Measurements from ENCODE around the gene UGT1A9.
"Not testable (repeated sequence)": the region's sequence is repeated elsewhere in the genome, so short reads cannot be mapped to it uniquely, and the experiment has no call there.

The UGT1A9 gene

DNA sequence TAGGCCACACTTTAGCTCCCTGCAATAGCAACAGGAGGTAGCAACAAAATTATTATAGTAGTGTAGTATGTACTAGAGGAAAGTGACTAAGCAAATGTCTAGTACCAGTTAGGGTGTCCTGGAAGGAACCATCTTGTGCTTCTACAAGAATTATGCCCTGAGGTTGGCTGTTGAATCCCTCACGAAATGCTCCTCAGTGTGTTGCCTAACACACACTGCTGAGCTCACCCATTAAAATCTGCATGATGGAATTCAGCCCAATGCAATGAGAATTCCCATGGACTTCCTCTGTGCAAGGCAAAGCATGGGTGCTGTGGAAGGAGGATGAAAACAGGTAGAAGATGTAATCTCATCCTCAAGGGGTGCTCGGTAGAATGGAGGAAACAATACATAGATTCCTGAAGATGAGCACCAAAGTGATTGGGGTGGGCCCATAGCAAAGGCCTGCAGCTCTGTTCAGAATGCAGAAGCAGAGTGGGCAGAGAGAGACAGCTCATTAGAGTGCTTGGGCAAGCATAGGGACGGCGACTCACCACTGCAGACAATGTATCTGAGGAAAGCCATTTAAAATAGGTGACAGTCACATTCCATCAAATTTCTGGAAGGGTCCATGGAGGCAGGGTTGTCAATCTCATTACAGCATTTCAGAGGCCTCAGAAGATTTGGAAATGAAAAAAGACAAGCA lies 8.8 kb downstream of the UGT1A9 start:
- peak; percentile 65 for DNase-seq (ENCODE audit: low read depth)

DNA sequence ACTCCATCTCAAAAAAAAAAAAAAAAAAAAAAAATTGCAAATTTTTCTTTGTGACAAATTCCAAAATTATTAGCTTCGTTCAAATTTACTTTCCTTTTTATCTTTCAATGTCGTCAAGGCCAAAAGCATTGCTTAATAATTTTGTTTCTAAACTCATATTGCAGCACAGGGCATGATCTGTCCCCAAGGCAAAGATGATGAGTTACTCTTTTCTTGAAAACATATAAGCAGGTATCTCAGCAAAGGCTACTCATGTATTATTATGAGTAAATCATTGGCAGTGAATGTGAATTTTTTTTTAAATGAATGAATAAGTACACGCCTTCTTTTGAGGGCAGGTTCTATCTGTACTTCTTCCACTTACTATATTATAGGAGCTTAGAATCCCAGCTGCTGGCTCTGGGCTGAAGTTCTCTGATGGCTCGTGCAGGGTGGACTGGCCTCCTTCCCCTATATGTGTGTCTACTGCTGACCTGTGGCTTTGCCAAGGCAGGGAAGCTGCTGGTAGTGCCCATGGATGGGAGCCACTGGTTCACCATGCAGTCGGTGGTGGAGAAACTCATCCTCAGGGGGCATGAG lies 9.9 kb downstream of the UGT1A9 start, which contains the start of gene UGT1A7:
TSS of gene UGT1A7 (plus strand) at position 381 of the 579 bp plus-strand sequence. CDS start at position 418, 37 bp downstream.
- no peak for DNase-seq (ENCODE audit: low read depth)

DNA sequence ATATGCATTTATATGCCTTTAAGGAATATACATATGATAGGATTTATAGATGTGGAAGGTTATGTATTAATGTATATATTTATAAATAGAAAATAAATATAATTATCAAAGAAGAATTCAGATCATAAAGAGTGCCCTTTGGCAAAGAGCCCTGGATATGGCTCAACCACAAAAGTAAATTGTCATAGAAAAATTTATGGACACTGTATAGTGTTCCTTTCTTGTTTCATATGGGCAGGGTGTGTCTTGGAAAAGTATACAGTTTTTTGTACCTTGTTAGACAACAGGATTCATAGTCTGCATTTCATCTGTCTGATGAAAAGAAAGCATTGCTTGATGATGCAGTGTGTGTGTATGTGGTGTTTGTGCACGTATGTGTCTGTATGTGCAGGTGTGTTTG lies 12.9 kb downstream of the UGT1A9 start:
- DNase-seq (ENCODE audit: low read depth): no peak

DNA sequence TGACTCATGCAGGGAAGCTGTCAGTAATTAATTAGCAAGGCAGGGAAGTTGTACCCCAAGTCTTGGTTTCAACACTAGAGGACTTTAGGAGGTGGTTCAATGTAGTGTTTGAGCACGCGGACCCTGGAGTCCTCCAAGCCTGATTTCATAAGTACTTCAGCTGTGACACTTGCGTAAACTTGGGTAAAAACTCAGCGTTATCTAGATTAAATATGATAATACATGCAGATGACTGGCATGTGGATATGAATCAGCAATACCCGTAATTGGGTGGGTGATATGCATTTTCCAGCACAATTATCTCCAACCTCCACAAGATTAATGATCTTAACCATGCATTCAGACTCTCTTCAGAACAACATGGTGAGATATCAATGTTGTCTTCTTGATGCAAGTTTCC lies 15.2 kb downstream of the UGT1A9 start:
- no peak for DNase-seq (ENCODE audit: low read depth)

DNA sequence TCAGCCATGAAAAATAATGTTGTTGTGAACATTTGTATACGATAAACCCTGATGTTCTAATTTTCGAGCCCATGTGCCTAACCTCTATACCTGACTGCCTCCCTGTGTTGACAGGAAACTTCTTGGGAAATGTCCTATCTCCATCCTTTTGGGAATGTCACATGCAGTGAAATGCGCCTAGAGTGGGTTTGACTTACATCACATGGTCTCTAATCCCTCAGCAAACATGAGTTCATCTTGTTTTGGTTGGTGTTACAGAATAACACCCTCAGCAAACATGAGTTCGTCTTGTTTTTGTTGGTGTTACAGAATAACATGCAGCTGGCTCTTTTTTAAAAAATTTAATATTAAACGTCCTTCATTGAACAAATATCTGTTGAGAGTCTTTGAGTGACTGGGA lies 16.6 kb downstream of the UGT1A9 start:
- no peak for DNase-seq (ENCODE audit: low read depth)

DNA sequence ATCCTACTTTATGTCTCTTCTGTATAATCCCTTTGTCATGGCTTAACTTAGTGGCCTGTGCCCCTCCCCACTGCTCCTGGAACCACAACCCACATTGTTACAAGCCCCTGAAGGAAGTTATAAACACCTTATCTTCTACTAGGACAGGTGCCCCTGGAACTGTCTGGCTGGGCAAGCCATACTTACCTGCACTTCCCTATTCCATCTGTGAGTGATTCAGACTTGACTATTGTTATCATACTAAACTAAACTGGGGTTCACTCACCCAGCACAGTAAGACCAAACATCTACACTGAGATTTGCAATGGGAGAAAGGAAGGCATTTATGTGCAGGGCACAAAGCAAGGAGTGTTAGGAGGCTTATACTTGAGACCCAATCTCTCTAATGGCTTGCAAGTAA lies 17.3 kb downstream of the UGT1A9 start:
- no peak for DNase-seq (ENCODE audit: low read depth)

DNA sequence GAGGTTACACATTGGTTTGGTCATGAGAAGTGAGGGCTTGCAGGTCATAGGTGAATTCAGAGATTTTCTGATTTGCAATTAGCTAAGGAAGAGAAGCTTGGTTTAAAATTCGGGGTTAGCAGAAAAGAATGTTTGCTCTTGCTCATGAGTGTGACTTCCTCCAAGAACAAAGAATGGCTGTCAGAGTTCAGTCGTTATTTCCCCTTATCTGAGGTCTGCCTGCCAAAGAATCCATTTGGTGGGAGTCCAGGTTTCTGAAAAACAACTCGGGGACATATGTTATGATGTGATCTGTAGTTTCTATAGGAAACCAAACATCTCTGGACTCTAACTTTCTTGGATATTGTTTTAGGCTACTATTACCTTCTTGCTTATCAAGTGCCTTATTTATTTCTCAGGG lies 17.8 kb downstream of the UGT1A9 start:
- DNase-seq (ENCODE audit: low read depth): no peak

DNA sequence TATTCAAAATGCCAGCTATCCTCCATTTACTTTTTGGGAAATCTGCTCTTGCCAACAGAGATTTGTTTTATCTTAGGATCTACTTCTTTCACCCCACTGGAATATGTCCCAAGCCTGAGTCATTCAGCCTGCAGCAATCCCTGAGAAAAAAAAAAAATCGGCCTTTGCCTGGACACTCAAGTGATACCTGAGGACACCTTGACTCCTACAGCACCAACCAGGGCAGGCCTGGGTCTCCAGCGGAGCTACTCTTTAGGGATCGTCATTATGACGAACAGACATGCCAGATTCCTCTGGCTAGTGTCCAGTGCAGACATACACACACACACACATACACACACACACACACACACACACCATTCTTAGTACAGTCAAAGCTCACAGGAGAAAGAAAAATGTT lies 18.7 kb downstream of the UGT1A9 start:
- DNase-seq (ENCODE audit: low read depth): peak; percentile 70

DNA sequence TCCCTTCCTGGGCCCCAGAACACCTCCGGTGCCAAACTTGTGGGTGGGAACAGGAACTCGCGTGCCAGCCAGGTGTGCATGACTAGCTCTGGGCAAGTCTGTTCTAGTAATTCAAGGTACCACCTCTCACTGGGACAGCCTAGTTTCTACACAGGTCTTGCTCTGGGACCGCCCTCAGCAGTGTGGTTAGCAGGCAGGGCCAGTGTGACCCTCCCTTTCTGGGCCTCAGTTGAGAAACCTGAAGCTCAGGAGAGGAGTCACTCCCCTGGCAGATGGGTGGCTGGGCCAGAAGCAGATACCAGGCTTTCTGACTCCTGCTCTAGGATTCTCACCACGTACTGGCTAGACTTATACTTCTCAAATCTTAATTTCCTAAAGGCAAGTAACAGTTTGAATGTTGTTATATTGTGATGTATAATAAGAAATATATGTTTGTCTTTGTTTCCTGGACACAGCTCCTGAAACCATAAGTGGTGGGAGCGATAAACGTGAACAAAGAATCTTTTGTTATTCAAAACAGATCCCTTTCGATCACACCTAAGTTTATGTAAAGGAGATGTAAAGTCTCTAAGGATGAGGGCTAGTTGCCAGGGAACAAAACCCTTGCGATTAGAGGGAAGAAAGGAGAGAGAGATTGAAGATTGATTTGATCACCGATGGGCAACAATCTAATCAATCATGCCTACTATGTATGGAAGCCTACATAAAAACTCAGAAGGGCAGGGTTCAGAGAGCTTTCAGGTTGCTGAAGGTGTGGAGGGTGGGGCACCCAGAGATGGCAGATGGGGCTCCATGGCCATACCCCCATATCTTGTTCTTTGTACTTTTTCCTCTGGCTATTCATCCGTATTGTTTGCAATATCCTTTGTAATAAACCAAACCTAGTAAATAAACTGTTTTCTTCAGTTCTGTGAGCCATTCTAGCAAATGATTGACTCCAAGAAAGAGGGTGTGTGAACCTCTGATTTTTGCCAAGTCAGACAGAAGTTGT lies 20.0 kb downstream of the UGT1A9 start:
- DNase-seq (ENCODE audit: low read depth): no peak

DNA sequence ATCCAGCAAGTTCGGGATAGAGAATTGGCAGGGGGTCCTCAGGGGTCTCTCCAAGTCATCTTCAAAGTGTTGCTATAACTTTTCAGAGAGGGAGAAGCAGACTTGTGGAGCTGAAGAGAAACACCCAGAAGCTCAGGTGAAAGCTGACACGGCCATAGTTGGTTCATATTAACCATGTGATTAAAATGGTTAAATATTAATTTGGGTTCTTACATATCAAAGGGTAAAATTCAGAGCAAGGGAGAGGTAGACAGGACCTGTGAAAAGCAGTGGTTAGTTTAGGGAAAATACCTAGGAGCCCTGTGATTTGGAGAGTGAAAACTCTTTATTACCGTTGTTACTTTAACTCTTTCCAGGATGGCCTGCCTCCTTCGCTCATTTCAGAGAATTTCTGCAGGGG lies 20.9 kb downstream of the UGT1A9 start, which contains the start of gene UGT1A6:
TSS of gene UGT1A6 (plus strand) at position 243 of the 400 bp plus-strand sequence. CDS start at position 358, 115 bp downstream.
- DNase-seq (ENCODE audit: low read depth): no peak

DNA sequence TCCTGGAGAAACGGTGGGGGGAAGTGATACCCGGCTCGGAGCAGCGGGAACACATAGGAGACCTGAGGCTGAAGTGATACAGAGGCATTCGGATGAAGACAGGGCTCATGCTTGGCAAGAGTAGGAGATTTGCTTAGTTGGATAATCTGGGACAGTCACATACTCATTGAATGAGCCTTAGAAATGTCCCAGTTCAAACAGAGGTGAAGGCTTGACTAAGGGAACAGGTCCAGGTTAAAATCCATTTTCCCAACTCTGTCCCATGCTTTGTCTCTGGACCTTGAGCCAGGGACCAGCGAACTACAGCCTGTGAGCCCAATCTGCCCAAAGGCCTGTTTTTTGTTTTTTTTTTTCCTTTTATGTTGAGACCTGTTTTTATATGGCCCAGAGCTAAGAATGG lies 22.3 kb downstream of the UGT1A9 start:
- DNase-seq (ENCODE audit: low read depth): peak; percentile 24

DNA sequence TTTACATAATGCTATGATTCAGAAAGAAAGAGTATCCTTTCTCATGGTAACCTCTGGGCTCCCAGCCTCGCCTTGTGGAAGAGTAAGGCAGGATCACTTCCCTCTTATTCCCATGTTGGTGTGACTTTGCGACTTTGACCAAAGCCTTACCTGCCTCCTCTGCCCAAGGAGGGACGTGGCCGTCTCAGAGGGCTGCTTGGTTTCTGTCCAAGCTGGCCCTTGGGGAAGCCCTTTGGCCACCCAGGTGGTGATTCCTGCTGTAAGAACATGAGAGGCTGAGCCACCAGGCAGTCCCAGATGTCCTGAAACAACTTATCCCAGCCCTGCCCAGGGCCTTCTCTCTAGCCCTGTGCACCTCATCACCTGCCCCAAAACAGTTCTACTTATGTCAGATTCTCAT lies 27.0 kb downstream of the UGT1A9 start:
- DNase-seq (ENCODE audit: low read depth): no peak

DNA sequence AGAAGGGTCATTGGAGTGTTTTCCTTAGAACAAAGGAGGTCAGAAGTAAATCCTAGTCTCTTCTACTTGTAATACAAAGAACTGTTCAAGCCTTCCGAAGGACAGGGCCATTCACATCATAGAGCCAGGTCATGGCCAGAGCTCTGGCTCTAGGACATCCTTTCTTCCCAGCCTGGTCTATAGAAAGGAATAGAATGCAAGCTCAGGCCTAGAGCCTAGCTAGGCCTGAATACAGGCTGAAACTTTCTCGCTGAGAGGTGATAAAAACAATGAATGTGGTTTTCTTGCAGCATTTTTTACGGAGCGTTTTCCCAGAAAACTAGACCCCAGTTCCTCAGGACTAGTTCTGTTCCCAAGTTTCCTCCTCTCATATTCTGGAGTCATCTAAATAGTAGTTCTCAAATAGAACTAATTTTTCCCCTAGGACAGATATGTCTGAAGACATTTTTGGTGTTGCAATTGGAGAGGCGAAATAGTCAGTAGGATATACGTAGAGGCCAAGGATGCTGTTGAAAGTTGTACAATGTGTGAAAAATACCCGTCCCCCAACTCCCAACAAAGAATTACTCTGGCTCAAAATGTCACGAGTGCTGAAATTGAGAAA lies 27.8 kb downstream of the UGT1A9 start:
- no peak for DNase-seq (ENCODE audit: low read depth)

DNA sequence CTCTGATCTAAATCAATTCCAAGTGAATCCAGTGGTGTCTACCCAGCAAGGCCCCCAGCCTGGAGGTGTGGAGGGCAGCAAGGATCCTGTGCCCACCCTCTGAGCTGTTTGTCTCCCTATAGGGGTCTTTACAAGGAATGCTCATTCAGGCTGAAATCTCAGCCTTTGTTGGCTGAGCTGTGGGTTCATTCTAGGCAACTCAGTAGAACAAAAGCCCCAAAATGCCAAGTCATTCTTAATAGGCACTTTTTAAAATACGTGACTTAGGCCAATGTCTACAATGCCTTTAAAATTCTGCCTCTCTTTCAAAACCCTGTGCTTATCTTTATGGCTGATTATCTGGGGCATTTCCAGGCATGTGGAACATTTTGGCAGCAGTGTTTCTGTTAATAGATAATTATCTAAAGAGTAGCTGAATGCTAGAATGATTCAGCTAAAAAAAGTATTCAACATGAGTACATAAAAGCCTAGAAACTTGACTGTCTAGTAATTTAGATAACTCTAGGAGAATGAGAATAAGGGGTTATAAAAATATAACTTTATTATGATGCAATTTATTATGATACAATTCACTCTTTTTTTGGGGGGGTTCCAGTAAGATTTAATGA lies 28.4 kb downstream of the UGT1A9 start:
- DNase-seq (ENCODE audit: low read depth): peak; percentile 98

DNA sequence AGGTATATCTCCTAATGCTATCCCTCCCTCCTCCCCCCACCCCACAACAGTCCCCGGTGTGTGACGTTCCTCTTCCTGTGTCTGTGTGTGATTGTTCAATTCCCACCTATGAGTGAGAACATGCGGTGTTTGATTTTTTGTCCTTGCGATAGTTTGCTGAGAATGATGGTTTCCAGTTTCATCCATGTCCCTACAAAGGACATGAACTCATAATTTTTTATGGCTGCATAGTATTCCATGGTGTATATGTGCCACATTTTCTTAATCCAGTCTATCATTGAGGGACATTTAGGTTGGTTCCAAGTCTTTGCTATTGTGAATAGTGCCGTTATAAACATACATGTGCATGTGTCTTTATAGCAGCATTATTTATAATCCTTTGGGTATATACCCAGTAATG lies 29.1 kb downstream of the UGT1A9 start:
- not testable (repeated sequence) for DNase-seq (ENCODE audit: low read depth)

DNA sequence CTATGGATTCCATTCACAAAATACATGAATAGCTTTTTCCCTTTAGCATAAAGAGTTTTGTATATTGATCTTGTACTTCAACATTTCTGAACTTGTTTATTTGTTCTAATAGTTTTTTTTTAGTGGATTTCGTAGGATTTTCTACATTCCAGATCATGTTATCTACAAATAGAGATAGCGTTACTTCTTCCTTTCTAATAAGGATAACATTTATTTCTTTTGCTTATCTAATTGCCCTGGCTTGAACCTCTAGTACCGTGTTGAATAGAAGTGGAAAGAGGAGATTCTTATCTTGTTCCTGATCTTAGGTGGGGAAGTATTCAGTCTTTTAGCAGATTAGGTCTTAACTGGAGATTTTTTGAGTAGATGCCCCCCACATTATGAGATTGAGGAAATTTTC lies 30.5 kb downstream of the UGT1A9 start:
- no peak for DNase-seq (ENCODE audit: low read depth)

DNA sequence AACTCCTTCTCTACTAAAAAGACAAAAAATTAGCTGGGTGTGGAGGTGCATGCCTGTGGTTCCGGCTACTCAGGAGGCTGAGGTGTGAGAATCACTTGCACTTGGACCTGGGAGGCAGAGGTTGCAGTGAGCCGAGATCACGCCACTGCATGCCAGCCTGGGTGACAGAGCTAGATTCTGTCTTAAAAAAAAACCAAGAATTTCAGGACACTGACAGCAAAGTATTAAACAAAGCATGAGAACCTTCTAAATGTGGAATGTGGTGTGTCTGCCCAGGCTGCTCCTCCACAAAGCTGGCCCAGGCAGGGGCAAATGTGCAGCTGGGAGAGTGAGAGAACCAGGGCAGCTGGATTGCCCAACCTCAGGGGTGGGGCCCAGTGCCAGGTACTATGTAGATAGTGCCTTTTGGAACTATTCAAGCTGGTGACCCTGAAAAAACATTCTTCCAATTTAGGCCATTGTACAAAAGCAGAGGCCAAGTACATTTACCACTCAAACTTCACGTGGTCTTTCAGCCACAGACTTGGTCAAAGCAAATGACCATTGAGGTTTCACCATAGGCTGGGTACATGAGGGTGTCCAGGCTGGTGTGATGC lies 34.3 kb downstream of the UGT1A9 start:
- DNase-seq (ENCODE audit: low read depth): peak; percentile 87

DNA sequence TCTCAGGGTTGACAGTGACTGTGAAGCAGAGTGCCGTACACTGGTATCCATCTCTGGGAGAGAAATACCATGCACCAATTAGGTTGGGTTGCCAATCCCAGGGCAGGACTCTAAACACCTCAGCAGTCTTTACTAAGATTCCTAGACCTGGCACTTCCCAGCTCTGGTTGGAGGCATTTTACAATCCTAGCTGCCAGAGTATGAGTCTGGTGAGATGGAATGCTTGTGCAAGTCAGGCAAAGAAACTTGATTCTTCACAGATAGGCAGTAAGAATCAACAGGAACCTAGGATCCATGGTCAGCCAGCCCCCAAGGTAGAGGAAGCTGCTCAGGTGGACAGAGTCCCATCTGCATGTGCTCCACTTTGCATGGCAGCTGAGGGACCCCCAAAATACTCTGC lies 35.0 kb downstream of the UGT1A9 start:
- DNase-seq (ENCODE audit: low read depth): peak; percentile 85

DNA sequence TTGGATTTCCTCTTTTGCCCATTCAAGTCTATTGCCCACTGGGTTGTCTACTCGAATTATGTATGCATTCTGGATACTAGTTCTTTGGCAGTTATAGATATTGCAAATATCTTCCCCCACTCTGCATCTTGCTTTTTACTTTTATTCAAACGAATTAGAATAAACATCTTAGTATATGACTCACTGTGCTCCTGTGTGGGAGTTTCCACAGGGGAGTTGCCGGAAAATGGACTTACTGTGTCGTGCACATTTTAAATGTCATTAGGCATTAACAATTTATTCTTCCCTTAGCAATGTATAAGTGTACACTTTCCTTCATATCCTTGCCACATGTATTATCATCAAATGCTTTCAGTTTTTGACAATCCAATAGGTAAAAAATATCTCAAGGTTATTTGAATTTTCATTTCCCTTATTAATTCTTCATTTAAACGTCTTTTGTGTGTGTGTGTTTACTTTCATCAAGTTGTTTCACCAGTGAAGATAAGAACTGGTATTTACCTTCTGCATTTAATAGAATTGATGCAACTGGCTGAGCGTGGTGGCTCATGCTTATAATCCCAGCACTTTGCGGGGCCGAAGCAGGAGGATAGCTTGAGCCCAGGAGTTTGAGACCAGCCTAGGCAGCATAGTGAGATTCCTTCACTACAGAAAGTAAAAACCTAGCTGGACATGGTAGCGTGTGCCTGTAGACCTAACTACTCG lies 36.4 kb downstream of the UGT1A9 start:
- DNase-seq (ENCODE audit: low read depth): peak; percentile 57

DNA sequence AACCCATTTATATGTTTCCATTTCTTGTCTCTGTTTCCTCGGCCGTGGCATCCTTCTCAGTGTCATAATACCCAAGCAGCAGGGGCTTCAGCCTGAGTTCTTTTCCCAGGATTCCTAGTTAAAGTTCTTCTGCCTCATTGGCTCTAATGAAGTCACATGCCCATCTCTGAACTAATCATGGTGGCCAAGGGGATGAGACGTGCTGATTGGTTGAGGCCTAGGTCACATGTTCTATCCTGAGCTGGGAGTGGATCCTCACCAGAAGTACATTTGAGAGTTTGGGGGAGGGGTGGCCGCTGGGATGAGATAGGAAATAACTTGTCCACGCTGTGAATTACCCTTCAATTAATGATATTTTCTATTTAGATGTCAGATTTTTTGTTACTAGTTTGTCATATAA lies 37.2 kb downstream of the UGT1A9 start:
- no peak for DNase-seq (ENCODE audit: low read depth)

Measured in EH (cell line).